NCI-H1436 (cell line): ENCODE data around the gene SF3B3.

Experiments
- DNase-seq: peaks from one replicate; lab custom pipeline; 2025; lab: John Stamatoyannopoulos, UW

The SF3B3 gene

DNA sequence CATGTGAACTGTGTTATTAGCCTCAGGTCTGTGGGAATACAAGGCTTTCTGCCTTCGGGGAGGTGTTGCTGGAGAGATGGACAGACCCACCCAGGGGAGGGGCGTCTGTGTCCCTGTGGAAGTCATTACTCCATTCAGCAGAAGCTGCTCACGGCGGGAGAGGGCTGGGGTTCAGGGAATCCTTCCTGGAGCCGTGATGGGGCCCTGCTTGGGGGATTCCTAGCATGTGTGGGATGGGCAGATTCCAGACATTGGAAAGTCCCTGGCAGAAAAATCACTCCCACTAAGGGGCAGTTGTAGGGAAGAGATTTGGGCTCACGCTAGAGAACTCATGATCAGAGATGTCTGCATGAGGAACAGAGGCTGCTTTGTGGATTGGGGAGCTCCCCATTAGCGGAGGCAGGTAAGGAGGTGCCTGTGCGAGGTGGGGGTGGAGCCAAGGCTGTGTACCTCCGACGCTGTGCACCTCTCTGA, 66.4 kb downstream of the SF3B3 start:
- DNase-seq = no peak

DNA sequence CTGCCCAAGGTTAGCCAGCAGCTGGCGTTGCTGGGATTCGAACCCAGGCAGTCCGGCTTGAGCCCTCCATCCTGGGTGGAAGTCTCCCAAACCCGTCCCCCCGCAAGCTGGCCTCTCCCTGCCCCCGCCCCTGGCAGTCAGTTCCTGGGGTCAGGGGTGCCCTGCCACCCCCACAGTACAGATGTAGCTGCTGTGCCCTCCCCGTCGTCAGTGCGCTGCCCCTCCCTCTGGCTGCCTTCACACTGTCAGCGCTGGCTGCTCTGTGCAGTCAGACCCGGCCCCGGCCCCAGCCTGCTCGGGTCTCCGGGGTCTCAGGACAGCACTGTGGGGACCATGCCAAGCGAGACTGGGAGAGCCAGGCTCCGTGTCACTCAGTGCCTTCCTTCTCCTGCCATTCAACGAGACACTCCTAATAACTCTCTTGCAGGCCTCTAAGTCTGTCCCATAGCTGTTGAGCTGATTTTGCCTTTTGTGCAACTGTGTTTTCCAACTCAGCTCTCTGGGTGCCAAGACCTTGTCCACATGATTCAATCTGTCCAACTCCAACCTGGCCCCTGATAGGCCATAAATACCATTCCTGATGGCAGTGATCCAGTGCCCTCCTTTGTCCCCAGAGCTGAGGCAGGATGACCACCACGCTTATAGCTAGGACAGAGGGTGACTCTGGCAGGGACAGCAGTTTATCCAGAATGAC, 67.3 kb downstream of the SF3B3 start:
- no peak for DNase-seq

DNA sequence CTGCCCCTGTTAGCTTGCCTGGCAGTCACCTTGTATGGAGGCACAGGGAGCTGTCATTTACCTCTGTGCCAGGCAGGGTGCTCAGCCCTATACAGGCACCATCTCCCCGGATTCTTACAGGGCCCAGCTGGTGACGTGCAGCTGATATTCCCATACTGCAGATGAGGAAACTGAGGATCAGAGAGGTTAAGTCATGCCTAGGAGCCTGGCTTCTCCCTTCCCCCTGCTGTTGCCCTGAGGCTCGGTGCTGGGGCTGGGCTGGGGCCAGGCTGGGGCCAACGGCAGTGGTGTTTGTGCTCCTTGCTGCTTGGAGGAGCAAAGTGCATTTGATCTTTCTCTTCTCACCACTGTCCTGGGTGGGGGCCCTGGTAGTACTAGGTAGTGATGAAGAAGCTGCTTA, 68.0 kb downstream of the SF3B3 start:
- DNase-seq = no peak

DNA sequence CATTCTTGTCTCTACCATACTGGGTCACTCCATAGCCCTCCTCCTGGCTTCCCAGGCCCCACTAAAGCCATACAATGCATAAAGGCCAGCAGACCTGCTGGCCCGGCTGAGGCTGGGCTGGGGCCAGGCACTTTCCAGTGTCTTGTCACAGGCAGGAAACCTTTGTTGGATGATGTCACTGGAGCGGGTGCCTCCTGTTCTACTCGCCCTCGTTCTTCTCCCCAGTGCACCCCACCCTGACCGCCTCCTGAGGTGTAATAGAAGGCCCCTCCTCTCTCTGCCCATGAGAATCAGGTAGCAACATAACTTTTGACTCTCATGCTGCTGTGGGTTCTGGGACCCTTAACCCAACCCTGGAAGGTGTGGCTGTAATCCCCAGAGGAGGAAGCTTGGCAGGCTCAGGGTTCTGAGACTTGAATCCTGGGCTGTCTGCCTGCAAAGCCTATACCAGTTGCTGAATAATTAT, 68.5 kb downstream of the SF3B3 start:
- no peak for DNase-seq

DNA sequence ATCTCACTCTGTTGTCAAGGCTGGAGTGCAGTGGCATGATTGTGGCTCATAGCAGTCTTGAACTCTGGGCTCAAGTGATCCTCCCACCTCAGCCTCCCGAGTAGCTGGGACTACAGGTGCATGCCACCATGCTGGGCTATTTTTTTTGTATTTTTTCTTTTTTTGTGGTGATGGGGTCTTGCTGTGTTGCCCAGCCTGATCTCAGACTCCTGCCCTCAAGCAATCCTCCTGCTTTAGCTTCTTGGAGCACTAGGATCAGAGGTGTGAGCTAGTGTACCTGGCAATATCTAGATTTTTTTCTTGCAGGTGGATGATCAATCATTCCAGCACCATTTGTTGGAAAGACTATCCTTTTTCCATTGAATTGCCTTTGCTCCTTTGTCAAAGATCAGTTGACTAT, 69.9 kb downstream of the SF3B3 start:
- DNase-seq = no peak

DNA sequence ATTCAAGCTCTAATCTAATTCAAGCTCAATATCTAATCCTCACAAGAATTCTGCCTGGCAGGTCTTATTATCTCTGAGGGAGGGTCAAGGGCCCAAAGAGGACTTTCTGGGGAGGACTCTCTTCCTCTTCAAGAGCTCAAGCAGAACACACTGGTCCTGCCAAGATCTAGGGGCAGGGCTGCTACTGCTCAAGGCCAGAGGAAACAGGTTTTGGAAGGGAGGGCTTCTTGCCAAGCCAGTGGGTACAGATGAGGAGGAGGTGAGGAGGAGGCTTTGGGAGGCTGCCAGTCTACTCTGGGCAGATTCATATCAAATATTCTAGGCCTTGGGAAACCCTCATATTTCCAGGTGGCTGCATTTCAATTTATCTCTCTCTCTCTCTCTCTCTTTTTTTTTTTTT, 71.0 kb downstream of the SF3B3 start:
- DNase-seq = no peak

DNA sequence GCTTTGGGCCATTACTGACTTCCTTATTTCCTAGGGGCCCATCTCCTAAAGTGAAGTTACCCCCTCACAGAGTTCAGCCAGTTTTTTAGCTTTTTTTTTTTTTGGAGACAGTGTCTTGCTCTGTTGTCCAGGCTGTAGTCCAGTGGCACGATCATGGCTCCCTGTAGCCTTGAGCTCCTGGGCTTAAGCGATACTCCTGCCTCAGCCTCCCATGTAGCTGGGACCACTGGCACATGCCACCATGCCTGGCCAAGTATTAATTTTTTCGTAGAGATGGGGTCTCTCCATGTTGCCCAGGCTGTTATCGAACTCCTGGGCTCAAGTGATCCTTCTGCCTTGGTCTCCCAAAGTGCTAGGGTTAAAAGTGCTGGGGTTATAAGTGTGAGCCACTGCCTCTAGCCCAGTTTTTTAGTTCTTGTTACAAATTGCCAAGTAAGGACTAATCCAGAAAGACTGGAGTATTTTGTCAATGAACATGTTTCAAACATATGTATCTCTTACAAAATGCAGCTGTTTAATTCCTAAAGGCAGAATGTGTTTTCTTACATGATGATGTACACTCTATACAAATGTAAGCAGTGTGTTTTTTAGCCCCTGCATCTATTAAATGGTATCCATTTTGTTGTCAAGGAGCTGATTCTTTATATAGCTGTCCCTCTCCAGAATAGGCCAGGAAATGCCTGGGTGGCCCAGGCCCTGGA, 73.7 kb downstream of the SF3B3 start:
- DNase-seq = no peak

DNA sequence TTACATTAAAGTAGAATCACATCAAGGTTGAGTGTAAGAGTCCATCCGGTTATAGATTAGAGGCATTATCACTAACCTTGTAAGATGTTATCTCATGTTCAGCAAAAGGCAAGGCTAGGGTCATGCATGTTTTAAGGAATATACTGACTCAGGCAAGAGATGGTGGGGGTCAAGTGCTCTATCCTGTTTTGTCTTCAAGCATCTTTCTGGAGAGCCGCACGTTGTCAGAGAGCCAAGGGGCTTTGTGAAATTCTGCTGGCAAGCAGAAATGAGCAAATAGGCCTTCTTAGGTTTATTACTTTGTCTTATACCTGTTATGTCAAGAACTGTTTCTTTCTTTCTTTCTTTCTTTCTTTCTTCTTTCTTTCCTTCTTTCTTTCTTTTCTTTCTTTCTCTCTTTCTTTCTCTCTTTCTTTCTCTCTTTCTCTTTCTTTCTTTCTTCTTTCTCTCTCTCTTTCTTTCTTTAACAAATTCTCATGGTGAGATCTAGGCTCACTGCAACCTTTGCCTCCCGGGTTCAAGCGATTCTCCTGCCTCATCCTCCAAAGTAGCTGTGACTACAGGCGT, 75.4 kb downstream of the SF3B3 start:
- no peak for DNase-seq

DNA sequence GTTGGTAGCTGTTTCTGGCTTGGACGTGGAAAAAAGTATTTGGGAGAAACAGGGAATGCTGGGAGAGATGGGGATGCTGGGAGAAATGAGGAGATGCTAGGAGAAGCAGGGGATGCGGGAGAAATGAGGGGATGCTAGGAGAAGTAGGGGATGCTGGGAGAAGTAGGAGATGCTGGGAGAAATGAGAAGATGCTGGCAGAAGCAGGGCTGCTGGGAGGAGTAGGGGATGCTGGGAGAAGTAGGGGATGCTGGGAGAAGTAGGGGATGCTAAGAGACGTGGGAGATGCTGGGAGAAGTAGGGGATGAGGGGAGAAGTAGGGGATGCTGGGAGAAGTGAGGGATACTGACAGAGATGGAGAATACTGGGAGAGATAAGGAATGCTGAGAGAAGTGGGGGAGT, 77.1 kb downstream of the SF3B3 start:
- no peak for DNase-seq

DNA sequence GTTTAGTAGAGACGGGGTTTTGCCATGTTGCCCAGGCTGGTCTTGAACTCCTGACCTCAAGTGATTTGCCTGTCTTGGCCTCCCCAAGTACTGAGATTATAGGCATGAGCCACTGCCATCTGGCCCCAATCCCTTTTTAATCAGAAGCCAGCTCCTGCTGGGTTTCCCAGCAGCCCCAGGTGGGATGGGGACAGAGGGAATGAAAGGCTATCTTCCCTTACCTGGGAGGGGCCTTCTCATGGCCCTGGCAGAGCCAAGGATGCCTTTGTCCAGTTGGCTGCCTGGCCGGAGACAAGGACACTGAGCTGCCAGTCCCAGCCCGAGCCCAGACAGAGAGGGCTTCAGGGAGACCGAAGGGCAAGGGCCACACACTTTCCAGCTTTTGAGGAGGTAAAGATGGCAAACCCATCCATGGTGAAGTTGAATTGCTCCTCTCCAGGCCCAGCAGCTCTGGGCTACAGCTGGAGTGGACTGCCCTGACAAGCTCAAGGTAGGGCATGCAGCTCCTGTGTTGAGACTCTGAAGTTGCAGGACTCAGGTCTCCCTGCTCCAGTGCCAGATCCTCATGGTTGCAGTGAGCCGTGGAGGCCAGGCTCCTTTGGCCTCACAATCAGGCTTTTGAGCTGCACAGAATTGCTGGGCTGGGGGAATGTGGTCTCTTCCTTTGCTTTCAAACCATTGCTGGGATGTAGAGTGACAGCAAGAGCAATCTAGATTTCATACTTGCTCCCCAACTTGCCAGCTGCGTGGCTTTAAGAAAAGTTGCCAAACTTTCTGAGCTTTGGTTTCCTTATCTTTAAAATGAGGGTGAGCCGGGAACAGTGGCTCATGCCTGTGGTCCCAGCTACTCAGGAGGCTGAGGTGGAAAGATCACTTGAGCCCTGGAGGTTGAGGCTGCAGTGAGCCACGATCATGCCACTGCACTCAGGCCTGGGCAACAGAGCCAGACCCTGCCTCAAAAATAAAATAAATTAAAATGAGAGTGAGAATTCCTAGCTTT, 78.3 kb downstream of the SF3B3 start:
- no peak for DNase-seq

DNA sequence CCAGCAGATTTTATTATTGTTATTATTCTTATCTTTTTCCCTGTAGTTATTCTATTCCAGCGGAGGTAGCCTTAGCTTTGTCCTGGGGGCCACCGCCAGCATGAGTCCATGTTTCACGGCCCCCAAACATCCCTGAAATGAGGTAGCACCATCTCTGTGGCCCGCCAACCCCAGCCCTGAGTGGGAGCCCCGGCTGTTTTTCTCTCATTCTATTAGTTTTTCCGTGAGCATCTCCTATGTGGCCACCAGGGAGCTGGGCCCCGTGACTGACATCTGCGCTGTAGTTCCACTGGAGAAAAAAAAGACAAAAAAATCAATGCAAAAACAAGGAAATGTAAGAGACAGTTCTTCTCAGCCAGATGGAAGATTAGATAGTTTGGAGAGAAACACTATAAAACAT, 79.2 kb downstream of the SF3B3 start:
- no peak for DNase-seq

DNA sequence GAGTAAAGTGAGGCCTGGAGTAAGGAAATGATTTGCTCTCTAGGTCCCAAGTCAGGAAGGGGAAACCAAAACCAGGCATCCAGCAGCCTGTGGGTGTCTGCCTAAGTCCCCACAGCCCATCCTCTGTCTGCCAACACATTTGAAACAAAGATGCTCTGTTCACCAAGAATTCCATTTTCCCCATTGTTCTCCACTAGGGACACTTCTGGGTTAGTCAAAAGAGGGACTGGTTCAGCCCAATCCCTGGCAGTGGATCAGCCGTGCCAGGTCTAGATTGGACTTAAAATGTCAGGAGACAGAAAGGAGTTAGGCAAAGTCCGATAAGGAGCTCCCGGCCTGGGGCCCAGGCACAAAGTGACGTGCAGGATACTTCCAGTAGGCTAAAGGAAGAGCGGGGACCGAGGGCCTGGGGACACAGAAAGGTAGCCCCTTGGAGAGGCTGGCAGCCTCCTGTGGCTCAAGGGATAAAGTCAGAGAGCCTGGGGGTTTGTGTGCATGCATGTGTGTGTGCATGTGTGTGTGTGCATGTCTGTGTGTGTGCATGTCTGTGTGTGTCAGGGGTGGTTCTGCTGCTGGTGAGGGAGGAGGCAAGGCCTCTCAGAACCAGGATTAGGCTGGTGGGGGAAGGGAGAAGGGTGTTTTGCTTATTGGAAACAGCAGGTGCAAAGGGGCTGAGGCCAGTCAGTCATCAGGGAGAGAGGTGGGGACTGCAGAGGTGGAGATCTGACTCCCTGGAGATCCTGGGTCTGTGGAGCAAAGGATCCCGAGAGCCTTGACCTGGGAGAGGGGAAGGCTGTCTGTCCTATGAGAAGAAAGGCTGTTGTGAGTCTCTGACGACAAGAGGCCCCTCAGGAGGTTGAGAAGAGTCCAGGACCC, 81.0 kb downstream of the SF3B3 start:
- no peak for DNase-seq

DNA sequence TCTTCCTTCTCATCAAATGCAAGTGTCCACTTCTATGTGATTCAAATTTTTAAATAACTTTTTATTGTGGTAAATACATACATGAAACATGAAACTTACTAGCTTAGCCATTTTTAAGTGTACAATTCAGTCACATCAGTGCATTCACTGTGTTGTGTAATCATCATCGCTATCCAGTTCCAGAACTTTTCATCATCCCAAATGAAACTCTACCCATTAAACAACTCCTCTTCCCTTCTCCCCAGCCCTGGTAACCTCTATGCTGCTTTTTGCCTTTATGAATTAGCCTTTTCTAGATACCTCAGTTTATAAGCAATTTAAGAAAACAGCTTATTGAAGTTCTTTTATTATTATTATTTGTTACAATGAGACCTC, 81.7 kb downstream of the SF3B3 start:
- DNase-seq = no peak

DNA sequence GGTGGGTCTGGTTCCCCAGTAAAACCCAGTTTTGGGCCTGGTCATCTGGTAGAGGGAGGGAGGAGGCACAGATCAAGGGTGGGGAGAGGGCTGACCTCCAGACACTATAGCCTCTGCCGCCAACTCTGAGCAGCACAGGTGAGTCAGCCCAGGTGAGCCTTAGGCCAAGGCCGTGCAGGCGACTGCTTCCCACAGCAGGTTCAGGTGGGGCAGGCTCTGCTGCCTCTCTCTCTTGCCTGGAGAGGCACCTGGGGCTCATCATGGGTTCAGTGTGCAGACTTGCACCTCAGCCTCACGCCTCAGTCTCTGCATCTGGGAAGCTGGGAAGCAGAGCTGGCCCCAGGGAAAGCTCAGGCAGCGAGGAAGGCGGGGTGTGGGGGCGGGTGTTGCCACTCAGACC, 84.9 kb downstream of the SF3B3 start:
- DNase-seq = no peak

DNA sequence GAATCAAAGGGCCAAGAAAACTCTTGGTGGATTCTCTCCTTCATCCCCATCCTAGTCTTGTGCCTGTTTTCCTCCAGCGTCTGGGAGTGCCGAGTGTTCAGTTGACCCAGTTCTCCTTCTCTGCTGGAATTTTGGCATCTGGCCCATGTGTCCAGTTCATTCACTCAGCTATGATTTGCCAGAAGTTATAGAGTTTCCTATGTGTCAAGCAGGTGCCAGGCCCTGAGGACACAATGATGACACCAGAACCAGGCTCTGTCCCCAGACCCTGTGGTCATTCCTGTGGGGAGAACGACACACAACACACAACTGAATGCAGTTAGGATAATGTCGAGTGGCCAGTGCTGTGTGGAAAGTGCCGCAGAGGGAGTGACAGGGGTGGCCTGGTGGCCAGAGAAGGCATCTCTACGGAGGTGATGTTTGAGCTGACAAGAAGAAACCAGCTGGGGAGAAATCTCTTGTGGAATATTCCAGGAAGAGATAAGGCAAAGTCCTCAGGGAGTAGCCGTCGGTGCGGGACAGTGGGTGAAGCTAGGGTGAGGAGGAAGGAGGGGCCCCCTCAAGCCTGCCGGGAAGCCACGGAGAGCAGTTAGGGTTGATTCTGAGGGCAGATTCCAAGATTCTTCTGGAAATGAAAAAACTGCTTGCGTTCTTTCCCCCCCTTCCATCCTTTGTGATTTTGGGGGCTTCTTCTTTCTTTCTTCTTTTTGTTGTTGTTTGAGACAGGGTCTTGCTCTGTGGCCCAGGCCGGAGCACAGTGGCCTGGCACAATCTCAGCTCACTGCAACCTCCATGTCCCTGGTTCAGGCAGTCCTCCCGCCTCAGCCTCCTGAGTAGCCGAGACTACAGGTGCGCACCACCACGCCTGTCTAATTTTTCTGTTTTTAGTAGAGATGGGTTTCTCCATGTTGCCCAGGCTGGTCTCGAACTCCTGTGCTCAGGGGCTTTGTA, 86.9 kb downstream of the SF3B3 start:
- no peak for DNase-seq

DNA sequence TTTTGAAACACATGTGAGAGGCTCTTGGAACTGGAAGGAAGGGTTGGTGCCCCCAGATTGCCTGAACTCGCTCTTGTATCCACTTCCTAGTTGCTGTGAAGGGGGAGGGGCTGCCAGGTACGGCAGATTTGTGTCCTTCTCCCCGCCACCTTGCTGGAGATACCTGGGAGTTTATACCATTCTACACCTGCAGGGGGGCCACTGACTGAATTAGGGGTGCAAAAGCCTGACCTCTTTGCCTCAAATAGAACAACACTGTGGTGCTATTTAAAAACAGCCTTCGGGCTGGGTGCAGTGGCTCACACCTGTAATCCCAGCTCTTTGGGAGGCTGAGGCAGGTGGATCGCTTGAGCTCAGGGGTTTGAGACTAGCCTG, 87.6 kb downstream of the SF3B3 start:
- DNase-seq = no peak

DNA sequence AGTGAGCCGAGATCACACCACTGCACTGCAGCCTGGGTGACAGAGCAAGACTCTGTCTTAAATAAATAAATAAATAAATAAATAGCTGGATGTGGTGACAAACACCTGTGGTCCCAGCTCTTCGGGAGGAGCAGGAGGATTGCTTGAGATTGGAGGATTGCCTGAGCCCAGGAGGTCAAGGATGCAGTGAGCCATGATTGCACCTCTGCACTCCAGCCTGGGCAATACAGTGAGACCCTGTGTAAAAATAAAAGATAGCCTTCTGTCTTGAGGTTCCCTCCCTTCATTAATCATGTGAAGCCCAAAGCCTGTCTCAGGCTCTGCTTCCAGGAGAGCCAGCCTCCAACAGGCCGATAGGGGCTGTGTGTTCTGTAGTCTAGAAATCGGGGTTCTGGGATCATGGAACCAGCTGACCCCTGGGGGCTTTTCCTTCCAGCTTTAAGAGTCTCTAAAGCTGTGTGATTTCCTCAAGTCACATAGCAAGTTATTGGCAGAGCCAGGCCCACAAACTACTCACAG, 88.2 kb downstream of the SF3B3 start:
- DNase-seq = no peak

DNA sequence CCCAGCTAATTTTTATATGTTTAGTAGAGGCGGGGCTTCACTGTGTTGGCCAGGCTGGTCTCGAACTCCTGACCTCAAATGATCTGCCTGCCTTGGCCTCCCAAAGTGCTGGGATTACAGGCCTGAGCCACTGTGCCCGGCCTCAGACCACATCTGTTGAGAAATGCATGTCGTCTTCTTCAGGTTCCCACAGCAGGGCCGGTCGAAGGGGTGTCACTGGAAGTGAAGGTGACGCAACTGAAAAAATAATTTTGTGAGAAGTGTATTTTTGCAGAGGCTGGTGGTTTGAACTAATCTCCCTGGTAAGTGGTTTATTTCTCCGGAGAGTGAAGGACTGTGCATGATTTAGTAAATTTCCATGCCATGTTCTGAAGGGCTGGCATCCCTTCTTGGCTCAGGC, 89.3 kb downstream of the SF3B3 start:
- DNase-seq = no peak

DNA sequence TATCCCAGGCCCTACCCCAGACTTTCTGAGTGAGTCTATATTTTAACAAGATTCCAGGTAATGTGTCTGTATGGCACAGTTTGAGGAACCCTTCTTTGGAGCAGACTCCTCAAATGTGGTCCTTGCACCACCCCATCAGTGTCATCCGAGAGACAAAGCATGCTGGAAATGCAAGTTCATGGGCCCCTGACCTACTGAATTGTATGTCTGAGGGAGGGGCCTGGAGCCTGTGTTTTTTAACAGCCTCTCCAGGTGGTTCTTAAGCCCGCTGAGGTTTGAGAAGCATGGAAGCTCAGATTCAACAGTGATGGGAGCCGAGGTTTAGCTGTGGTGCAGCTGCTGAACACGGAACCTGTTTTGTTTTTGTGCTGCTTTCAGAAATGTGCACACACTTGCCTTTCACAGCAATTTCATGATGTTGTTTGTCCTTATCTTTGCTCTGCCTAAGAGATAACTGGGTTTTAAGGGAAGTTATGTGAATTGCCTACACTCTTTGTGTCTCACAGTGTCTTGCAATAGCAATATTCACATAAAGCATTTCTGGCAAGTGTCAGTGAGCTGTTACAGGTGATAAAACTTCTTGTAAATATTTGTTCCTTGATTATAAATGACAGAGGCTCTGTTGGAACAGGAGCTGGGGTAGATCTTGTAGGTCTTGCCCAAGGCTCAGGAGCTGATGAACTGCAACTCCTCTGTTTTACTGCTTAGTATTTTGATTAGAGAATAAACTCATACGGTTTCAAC, 90.8 kb downstream of the SF3B3 start:
- DNase-seq = no peak
